Activated CD4-positive, alpha-beta T cell treated with anti-CD3 and anti-CD28 coated beads, Interleukin-2, amount 10 ng/mL, durations not matched to agents 7 days and 5 days (primary cell): ENCODE results near the gene CCM2L. TPM values are rescaled to one million over a fixed set of nuclear protein-coding genes. Genes with fewer than 3 reads are reported as not detected.

ENCODE experiments used
- CTCF ChIA-PET: fragments of 350-600 bp; sonication (Branson Sonifier 250); formaldehyde crosslinking; loops from one replicate; lab custom pipeline; 2021; ENCODE audit warnings: antibody characterized with exemption; lab: Charles Lee
- POLR2A ChIA-PET: fragments of 350-600 bp; sonication (Branson Sonifier 250); formaldehyde crosslinking; loops from one replicate; lab custom pipeline; 2021; ENCODE audit warnings: antibody characterized with exemption; lab: Charles Lee
- DNase-seq: peaks from one replicate; pipeline ENCODE4 v3.0.0-alpha.2; 2020
- H3K27ac Mint-ChIP-seq: one replicate; pipeline ENCODE4 v1.8.0; 2021; ENCODE audit warnings: mild to moderate bottlenecking, moderate library complexity, mixed read lengths
- H3K27me3 Mint-ChIP-seq: one replicate; pipeline ENCODE4 v1.8.0; 2021; ENCODE audit warnings: mixed read lengths
- H3K36me3 Mint-ChIP-seq: one replicate; pipeline ENCODE4 v1.8.0; 2021; ENCODE audit warnings: low read depth, mixed read lengths
- H3K4me1 Mint-ChIP-seq: one replicate; pipeline ENCODE4 v1.8.0; 2021; ENCODE audit warnings: mixed read lengths
- H3K4me3 Mint-ChIP-seq: one replicate; pipeline ENCODE4 v1.8.0; 2021; ENCODE audit warnings: mild to moderate bottlenecking, moderate library complexity, mixed read lengths
- H3K9me3 Mint-ChIP-seq: one replicate; pipeline ENCODE4 v1.8.0; 2021; ENCODE audit warnings: mixed read lengths
- total RNA-seq, 2 experiments: library from RNA; stranded (reverse); gene quantifications; one replicate each; pipeline ENCODE4 v1.2.3, GENCODE V29; 2021

CCM2L gene
- total RNA-seq, 2 experiments from 2014 or later: not detected

GRCh38 chr20:32036252-32036651 lies 26.0 kb downstream of the CCM2L start:
- H3K9me3 Mint-ChIP-seq: no peaks in the 10 kb centered on the region
- H3K27me3 Mint-ChIP-seq: peaks cover 51% of the 10 kb centered on the region
- H3K27ac Mint-ChIP-seq: no peak overlapping the region
- no peaks in the 10 kb centered on the region for H3K4me1 Mint-ChIP-seq
- POLR2A ChIA-PET: no interaction called here
- DNase-seq: no peak
- CTCF ChIA-PET: interaction anchor here (1.3 kb wide), 1 partner anchor 44 kb away, joined by 3 read pairs; no protein-coding TSS in a partner anchor
- no peaks in the 10 kb centered on the region for H3K36me3 Mint-ChIP-seq
- H3K4me3 Mint-ChIP-seq: no peak overlapping the region

DNA sequence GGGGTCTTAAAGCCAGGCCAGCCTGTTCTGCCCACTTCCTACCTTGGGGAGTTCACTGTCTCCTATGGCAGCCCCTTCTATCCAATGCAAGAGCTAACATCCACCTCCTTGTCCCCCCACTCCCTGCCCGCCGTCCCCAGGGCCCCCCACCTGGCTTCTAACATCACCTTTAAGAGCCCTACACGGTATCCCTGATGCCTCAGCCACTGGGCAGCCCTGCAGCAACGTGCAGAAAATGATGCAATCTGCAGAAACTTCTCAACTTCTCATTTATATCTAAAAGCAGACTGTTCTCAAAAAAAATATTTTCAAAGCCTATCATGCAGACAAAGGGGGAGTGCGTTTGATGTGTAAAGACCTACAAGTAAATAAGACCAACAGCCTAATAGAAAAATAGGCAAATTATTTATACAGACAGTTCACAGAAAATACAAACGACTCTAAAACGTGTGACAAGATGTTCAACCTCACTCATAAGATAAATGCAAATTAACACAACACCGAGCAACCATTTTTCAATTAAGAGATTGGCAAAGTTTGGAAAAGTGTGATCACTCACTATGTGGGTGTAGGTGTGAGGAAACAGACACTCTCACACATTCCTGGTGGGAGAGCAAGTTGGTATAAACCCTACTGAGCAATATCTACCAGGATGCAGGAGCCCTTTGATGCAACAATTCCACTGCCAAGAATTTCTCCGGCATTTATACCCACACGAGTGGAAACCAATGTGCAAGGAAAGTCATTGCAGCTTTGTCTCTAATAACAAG lies 26.7 kb downstream of the CCM2L start:
- ChIA-PET POLR2A (no interaction called here), CTCF (interaction anchor here (1.3 kb wide), 1 partner anchor 43 kb away, joined by 3 read pairs; no protein-coding TSS in a partner anchor)
- Mint-ChIP-seq H3K27me3 (peaks cover 52% of the 10 kb centered on the region), H3K36me3 (no peaks in the 10 kb centered on the region), H3K4me3 (no peak overlapping the region), H3K27ac (no peak overlapping the region), H3K4me1 (no peaks in the 10 kb centered on the region), H3K9me3 (no peaks in the 10 kb centered on the region)
- no peak for DNase-seq

GRCh38 chr20:32037929-32038328 lies 27.7 kb downstream of the CCM2L start:
- Mint-ChIP-seq H3K4me3 (no peak overlapping the region), H3K4me1 (no peaks in the 10 kb centered on the region), H3K27me3 (peaks cover 52% of the 10 kb centered on the region), H3K9me3 (no peaks in the 10 kb centered on the region), H3K36me3 (no peaks in the 10 kb centered on the region), H3K27ac (no peak overlapping the region)
- POLR2A ChIA-PET: no interaction called here
- no peak for DNase-seq
- CTCF ChIA-PET: no interaction called here

- no peak for DNase-seq
- POLR2A ChIA-PET: no interaction called here
Measured at GRCh38 chr20:32040142-32040953, 30.1 kb downstream of the CCM2L start.

DNA sequence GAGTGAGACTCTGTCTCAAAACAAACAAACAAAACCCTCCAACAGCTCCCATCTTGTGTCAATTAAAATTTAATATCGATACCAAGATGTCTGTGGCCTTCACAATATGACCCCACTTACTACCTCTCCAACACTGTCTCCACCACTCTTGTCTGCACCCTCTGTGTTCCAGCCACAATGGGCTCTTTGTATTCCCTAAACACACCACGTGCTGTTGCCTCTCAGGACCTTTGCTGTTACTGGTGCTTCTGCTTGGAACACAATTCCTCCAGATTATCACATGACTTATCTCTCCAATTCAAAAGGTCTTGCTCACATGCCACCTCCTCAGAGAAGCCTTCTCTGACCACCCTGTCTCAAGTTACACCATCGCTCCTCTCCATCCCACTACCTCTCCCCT lies 35.8 kb downstream of the CCM2L start:
- H3K4me3 Mint-ChIP-seq: no peak overlapping the region
- peaks cover 3% of the 10 kb centered on the region for H3K4me1 Mint-ChIP-seq
- no peaks in the 10 kb centered on the region for H3K9me3 Mint-ChIP-seq
- CTCF ChIA-PET: no interaction called here
- peaks cover 64% of the 10 kb centered on the region for H3K27me3 Mint-ChIP-seq
- no peaks in the 10 kb centered on the region for H3K36me3 Mint-ChIP-seq
- no peak overlapping the region for H3K27ac Mint-ChIP-seq
- DNase-seq: no peak
- POLR2A ChIA-PET: no interaction called here

More at GRCh38 chr20:32040142-32040953, 30.1 kb downstream of the CCM2L start:
- Mint-ChIP-seq H3K4me3 (no peak overlapping the region), H3K27ac (no peak overlapping the region), H3K27me3 (peaks cover 57% of the 10 kb centered on the region), H3K9me3 (no peaks in the 10 kb centered on the region), H3K4me1 (no peaks in the 10 kb centered on the region), H3K36me3 (no peaks in the 10 kb centered on the region)
- CTCF ChIA-PET: interaction anchor here (0.6 to 0.7 kb wide), 2 partner anchors 156 to 267 kb away, joined by 3 to 5 read pairs; no protein-coding TSS in a partner anchor

DNA sequence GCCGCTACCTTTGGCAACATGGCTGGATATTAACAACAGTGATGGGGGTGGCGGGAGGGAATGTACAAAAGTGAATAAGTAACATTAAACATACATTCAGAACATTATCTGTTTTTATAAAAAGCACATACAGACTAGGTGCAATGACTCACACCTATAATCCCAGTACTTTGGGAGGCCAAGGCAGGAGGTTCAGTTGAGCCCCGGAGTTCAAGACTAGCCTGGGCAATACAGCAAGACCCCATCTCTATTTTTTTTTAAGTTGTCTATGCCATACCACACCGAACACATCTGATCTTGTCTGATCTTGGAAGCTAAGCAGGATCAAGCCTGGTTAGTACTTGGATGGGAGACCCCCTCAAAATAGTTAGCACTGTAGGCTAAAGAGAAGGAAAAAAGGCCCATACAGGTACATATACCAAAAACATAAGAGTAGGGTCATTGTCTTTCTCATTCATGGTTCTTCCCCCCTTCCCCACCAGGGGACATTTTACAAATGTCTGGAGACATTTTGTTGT lies 40.1 kb downstream of the CCM2L start:
- H3K36me3 Mint-ChIP-seq: no peaks in the 10 kb centered on the region
- no peaks in the 10 kb centered on the region for H3K9me3 Mint-ChIP-seq
- POLR2A ChIA-PET: no interaction called here
- no peak overlapping the region for H3K4me3 Mint-ChIP-seq
- no peak overlapping the region for H3K27ac Mint-ChIP-seq
- H3K27me3 Mint-ChIP-seq: peaks cover 61% of the 10 kb centered on the region
- CTCF ChIA-PET: no interaction called here
- DNase-seq: no peak
- H3K4me1 Mint-ChIP-seq: peaks cover 19% of the 10 kb centered on the region

DNA sequence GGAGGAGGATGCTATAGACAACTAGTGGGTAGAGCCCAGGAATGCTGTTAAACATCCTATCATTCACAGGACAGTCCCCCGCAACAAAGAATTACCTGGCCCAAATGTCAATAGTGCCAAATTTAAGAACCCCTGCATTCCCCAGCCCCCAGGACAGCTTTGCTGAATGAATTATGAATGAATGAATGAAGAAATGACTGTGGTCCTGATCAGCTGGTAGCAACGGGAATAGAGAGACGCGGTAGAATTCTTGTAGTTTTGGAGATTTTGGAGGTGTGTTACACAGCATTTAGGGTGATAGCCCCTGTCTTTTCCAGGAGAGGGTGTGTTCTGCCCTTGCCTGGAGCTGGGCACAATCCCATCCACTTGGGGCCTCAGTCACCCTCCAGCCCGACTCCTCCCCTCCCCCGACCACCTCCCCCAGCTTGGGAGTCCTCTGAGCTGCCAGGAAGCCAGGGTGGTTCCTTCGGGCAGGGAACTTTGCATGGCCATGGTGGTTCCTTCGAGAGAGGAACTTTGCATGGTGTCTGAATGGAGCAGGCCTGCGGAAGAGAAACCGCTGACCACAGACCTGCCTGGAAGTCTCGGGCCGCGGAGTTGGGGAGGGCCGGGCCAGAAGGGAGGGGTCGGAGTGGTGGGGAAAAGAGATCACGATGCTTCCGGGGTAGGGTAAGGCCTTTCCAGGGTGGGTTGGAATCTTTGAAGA lies 40.8 kb downstream of the CCM2L start:
- Mint-ChIP-seq H3K27ac (no peak overlapping the region), H3K4me1 (peaks cover 19% of the 10 kb centered on the region), H3K36me3 (no peaks in the 10 kb centered on the region), H3K27me3 (peaks cover 60% of the 10 kb centered on the region), H3K4me3 (no peak overlapping the region), H3K9me3 (no peaks in the 10 kb centered on the region)
- DNase-seq: no peak
- ChIA-PET POLR2A (no interaction called here), CTCF (no interaction called here)

DNA sequence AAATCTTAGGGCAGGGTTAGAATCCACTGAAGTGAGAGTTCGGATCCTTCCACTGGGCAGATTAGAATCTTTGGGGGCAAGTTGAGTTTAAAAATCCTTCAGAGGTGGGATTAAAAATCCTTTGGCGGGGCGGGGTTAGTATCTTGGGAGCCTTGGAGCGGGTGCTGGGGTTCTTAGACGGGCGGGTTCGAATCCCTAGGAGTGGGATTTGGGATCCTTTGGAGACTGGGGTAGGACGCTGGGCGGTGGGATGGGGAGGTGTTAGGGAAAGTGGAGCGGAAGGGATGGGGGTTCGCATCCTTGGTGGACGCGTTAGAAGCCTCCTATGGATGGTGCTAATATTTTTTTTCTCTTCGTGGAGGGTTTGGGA lies 41.5 kb downstream of the CCM2L start:
- Mint-ChIP-seq H3K4me3 (no peak overlapping the region), H3K27me3 (peaks cover 59% of the 10 kb centered on the region), H3K27ac (no peak overlapping the region), H3K9me3 (no peaks in the 10 kb centered on the region), H3K4me1 (peaks cover 19% of the 10 kb centered on the region), H3K36me3 (no peaks in the 10 kb centered on the region)
- no peak for DNase-seq
- ChIA-PET POLR2A (no interaction called here), CTCF (no interaction called here)

DNA sequence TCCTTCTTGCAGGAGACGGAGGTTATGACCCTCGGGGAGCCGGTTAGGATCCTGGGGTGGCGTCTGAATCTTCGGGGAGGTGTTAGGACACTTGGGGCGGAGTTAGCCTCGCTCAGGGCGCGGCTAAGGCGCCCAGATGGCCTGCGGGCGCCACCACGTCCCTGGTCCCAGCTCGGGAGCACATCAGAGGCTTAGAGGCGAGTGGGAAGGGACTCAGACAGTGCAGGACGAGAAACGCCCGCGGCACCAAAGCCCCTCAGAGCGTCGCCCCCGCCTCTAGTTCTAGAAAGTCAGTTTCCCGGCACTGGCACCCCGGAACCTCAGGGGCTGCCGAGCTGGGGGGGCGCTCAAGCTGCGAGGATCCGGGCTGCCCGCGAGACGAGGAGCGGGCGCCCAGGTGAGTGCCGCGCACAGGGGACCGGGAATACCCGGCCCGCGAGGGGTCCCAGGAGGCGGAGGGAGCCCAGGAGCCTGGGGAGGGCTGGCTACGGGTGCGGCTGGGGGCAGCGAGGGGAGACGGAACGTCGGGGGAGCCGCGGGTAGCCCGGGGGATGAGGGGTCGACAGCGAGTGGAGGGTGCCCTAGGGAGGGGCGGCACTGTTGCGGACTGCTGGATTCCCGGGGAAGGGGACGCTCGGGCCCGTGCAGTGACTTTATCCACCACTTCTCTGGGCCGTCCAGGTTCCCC lies 42.0 kb downstream of the CCM2L start, which contains the start of gene HCK:
TSS of gene HCK (plus strand) at position 153 of the 688 bp plus-strand sequence.
- ChIA-PET POLR2A (interaction anchor here (0.5 kb wide), 1 partner anchor 1632 kb away, joined by 7 read pairs; no protein-coding TSS in a partner anchor), CTCF (no interaction called here)
- Mint-ChIP-seq H3K27ac (no peak within 1 kb of the TSS), H3K36me3 (no peaks in the 10 kb centered on the region), H3K4me1 (peaks cover 19% of the 10 kb centered on the region), H3K4me3 (peak within 1 kb of the TSS; percentile 12), H3K9me3 (no peaks in the 10 kb centered on the region), H3K27me3 (peaks cover 61% of the 10 kb centered on the region)
- no peak for DNase-seq

- Mint-ChIP-seq H3K9me3 (no peaks in the 10 kb centered on the region), H3K36me3 (no peaks in the 10 kb centered on the region), H3K4me1 (peaks cover 19% of the 10 kb centered on the region), H3K27me3 (peaks cover 65% of the 10 kb centered on the region), H3K27ac (no peak overlapping the region), H3K4me3 (no peak overlapping the region)
- ChIA-PET POLR2A (no interaction called here), CTCF (no interaction called here)
- no peak for DNase-seq
Measured at GRCh38 chr20:32052778-32053362, 42.6 kb downstream of the CCM2L start.

GRCh38 chr20:32053648-32054047 lies 43.4 kb downstream of the CCM2L start:
- peaks cover 19% of the 10 kb centered on the region for H3K4me1 Mint-ChIP-seq
- no peak overlapping the region for H3K4me3 Mint-ChIP-seq
- no peak for DNase-seq
- CTCF ChIA-PET: no interaction called here
- peaks cover 64% of the 10 kb centered on the region for H3K27me3 Mint-ChIP-seq
- no peak overlapping the region for H3K27ac Mint-ChIP-seq
- POLR2A ChIA-PET: no interaction called here
- H3K36me3 Mint-ChIP-seq: no peaks in the 10 kb centered on the region
- H3K9me3 Mint-ChIP-seq: no peaks in the 10 kb centered on the region
